ENCODE results near the gene MYO3B. TPM values are rescaled to one million over a fixed set of nuclear protein-coding genes. Genes with fewer than 3 reads are reported as not detected.

The MYO3B gene
- total RNA-seq, 2 donors from 2014 or later, result 5.2 to 10.9 TPM

- TF ChIP-seq CTCF (conservative IDR thresholded peaks at IDR 0.05), result no peak
- peaks cover 3% of the 10 kb centered on the region for H3K36me3 Mint-ChIP-seq (ENCODE audit: low read depth)
- H3K9me3 ChIP-seq (ENCODE audit: control insufficient read depth, low read length), result peaks cover 16% of the 10 kb centered on the region
- H3K9me3 Mint-ChIP-seq, result peaks cover 18% of the 10 kb centered on the region
- H3K27ac Mint-ChIP-seq, result peak overlapping the region; percentile 6
- WGBS, 2 experiments (ENCODE audit: insufficient coverage in 1 of 2, insufficient read length in 1 of 2), result 36 to 37% methylated on average over 4 to 7 of the region's 7 CpGs
- no peak overlapping the region for H3K4me3 Mint-ChIP-seq
- peaks cover 7% of the 10 kb centered on the region for H3K4me1 ChIP-seq (ENCODE audit: control insufficient read depth, insufficient read depth, low read length)
- H3K27ac ChIP-seq (ENCODE audit: low read depth, low read length), result peak overlapping the region; percentile 73
- no peak overlapping the region for H3K9ac ChIP-seq (ENCODE audit: extremely low read depth, low read length, poor library complexity, severe bottlenecking)
- H3K4me1 Mint-ChIP-seq, result peaks cover 40% of the 10 kb centered on the region
- H3K36me3 ChIP-seq (ENCODE audit: control insufficient read depth, insufficient read depth, low read length), result no peaks in the 10 kb centered on the region
- H3K4me3 ChIP-seq (ENCODE audit: low read length), result no peak overlapping the region
- no peaks in the 10 kb centered on the region for H3K27me3 Mint-ChIP-seq (ENCODE audit: insufficient read depth)
- no peaks in the 10 kb centered on the region for H3K27me3 ChIP-seq (ENCODE audit: control insufficient read depth, insufficient read depth, low read length, poor library complexity, severe bottlenecking)
- peak; percentile 75 for DNase-seq
These were observed 36.5 kb downstream of the MYO3B start for GRCh38 chr2:170214309-170214948.

GRCh38 chr2:170215021-170215420 lies 37.1 kb downstream of the MYO3B start:
- peaks cover 18% of the 10 kb centered on the region for H3K9me3 Mint-ChIP-seq
- no peak overlapping the region for H3K9ac ChIP-seq (ENCODE audit: extremely low read depth, low read length, poor library complexity, severe bottlenecking)
- DNase-seq, result no peak
- H3K27ac Mint-ChIP-seq, result peak overlapping the region; percentile 2
- WGBS, 2 experiments (ENCODE audit: insufficient coverage in 1 of 2, insufficient read length in 1 of 2), result 44% methylated on average over 2 of the region's 2 CpGs; no CpG with 5 or more reads in 1 of the 2 experiments
- H3K36me3 ChIP-seq (ENCODE audit: control insufficient read depth, insufficient read depth, low read length), result no peaks in the 10 kb centered on the region
- H3K27ac ChIP-seq (ENCODE audit: low read depth, low read length), result peak overlapping the region; percentile 73
- peaks cover 40% of the 10 kb centered on the region for H3K4me1 Mint-ChIP-seq
- no peaks in the 10 kb centered on the region for H3K27me3 Mint-ChIP-seq (ENCODE audit: insufficient read depth)
- H3K36me3 Mint-ChIP-seq (ENCODE audit: low read depth), result peaks cover 3% of the 10 kb centered on the region
- H3K9me3 ChIP-seq (ENCODE audit: control insufficient read depth, low read length), result peaks cover 10% of the 10 kb centered on the region
- peaks cover 7% of the 10 kb centered on the region for H3K4me1 ChIP-seq (ENCODE audit: control insufficient read depth, insufficient read depth, low read length)
- H3K4me3 Mint-ChIP-seq, result no peak overlapping the region
- H3K4me3 ChIP-seq (ENCODE audit: low read length), result no peak overlapping the region
- no peaks in the 10 kb centered on the region for H3K27me3 ChIP-seq (ENCODE audit: control insufficient read depth, insufficient read depth, low read length, poor library complexity, severe bottlenecking)
- no peak for TF ChIP-seq CTCF (conservative IDR thresholded peaks at IDR 0.05)

GRCh38 chr2:170216428-170216827 lies 38.5 kb downstream of the MYO3B start:
- no peak overlapping the region for H3K27ac ChIP-seq (ENCODE audit: low read depth, low read length)
- Mint-ChIP-seq H3K9me3 (peaks cover 6% of the 10 kb centered on the region), H3K4me1 (peaks cover 41% of the 10 kb centered on the region), H3K4me3 (no peak overlapping the region), H3K27ac (no peak overlapping the region), H3K36me3 (ENCODE audit: low read depth) (no peaks in the 10 kb centered on the region), H3K27me3 (ENCODE audit: insufficient read depth) (no peaks in the 10 kb centered on the region)
- no peaks in the 10 kb centered on the region for H3K36me3 ChIP-seq (ENCODE audit: control insufficient read depth, insufficient read depth, low read length)
- H3K9ac ChIP-seq (ENCODE audit: extremely low read depth, low read length, poor library complexity, severe bottlenecking), result no peak overlapping the region
- no peaks in the 10 kb centered on the region for H3K27me3 ChIP-seq (ENCODE audit: control insufficient read depth, insufficient read depth, low read length, poor library complexity, severe bottlenecking)
- no peak overlapping the region for H3K4me3 ChIP-seq (ENCODE audit: low read length)
- WGBS, 2 experiments (ENCODE audit: insufficient coverage in 1 of 2, insufficient read length in 1 of 2), result 94 to 100% methylated on average over 2 to 3 of the region's 3 CpGs
- no peak for TF ChIP-seq CTCF (conservative IDR thresholded peaks at IDR 0.05)
- no peaks in the 10 kb centered on the region for H3K9me3 ChIP-seq (ENCODE audit: control insufficient read depth, low read length)
- no peak for DNase-seq
- peaks cover 7% of the 10 kb centered on the region for H3K4me1 ChIP-seq (ENCODE audit: control insufficient read depth, insufficient read depth, low read length)
